Dermis blood vessel endothelial cell (primary cell): ENCODE results near the gene DYRK3. TPM values are rescaled to one million over a fixed set of nuclear protein-coding genes. Genes with fewer than 3 reads are reported as not detected.

Experiments used
- DNase-seq: peaks from one replicate; pipeline ENCODE4 v3.0.0; 2010
- total RNA-seq: library from RNA; depleted of rRNA; stranded (reverse); fragments of >200 nt; gene quantifications from 2 replicates; pipeline ENCODE4 v1.2.3, GENCODE V29; 2014

DYRK3 gene
- total RNA-seq, 1 donor from 2014 or later: 11.4 TPM

- peak; percentile 80 for DNase-seq
Observed at GRCh38 chr1:206684478-206685333, 49.4 kb downstream of the DYRK3 start, which contains the start of gene MAPKAPK2. Gene MAPKAPK2, plus strand, starts transcription at chr1:206684905. Its CDS starts 325 bp downstream, at chr1:206685230.

- DNase-seq: peak; percentile 49
Observed at GRCh38 chr1:206685334-206685768, 50.0 kb downstream of the DYRK3 start.

DNA sequence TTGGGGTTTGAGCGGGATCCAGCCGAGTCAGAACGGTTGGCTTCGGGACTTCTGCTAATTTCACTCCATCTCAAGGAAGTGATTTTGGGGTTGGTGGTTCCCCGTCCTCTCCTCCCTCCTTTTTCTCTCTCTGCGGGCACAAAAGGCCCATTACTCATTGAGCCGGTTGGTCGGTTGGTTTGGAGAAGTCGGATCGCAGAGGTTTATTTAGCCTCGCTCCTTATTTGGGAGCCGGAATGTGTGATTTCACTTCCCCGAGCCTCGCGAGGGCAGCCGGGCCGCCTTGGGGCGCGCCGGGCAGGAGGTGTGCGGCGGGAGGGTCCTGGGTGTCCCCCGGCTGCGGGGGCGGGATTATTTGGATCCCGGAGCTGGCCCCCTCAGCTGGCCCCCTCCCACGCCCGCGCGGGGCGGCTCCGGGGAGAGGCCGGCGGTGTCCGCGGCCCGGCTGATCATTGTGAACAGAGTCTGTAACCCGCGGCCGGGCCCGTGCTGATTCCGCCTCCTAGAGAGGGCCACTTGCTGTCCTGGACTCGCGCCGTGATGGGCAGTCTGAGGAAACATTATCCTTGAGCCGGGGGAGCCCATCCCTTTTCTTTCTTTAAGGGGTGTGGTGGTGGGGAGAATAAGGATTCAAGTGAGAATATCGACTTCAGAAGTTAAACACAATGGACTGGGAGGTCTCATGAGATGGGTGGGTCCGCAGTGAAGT lies 50.6 kb downstream of the DYRK3 start:
- peak; percentile 72 for DNase-seq

GRCh38 chr1:206686478-206687249 lies 51.3 kb downstream of the DYRK3 start:
- DNase-seq: no peak

- DNase-seq: no peak
Observed at GRCh38 chr1:206687251-206687914, 52.0 kb downstream of the DYRK3 start.

DNA sequence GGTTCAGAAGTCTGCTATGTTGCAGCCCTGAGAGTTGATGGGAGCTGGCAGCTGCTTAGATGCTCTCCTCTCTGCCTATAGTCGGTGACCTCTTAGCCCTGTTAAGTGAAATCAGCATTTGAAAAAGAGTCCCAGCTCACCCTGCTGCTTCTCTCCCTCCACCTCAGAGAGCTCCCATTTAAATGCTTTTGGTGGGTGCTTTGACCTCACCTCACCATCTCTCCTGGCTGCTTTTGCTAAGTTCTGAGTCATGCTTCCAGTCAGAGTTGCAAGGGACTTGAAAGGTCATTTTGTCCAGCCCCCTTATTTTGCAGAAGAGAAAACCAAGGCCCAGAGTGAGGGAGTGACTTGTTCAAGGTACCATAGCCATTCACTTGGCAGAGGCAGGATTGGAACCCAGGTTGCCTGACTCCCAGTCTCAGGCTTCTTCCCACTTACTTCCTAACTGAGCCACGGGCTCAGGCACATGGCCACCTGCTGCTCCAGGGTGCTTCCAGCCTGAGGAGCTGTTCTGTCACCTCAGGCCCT lies 52.6 kb downstream of the DYRK3 start:
- DNase-seq: peak; percentile 46

GRCh38 chr1:206690516-206690915 lies 55.2 kb downstream of the DYRK3 start:
- DNase-seq: no peak

DNA sequence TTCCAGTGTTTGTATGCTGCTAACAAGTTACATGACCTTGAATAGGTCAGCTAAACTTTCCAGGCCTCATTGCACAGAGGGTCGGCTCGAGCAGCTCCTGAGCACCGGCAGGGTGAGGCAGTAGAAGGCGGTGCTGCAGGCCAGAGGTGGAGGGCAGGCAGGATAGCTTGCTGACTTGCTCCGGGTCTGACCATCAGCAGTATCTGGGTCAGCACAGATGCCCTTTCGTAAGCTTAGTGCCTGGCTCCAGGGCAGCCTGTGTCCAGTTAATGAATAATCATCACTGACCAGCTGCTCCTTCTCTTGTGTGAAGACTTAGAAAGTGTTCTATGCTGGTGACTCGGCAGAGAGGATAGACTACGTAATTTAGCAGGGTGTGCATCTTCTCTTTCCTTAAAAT lies 56.3 kb downstream of the DYRK3 start:
- DNase-seq: no peak

GRCh38 chr1:206693029-206693428 lies 57.7 kb downstream of the DYRK3 start:
- peak; percentile 74 for DNase-seq

- DNase-seq: peak; percentile 59
Observed at GRCh38 chr1:206693592-206693991, 58.3 kb downstream of the DYRK3 start.

DNA sequence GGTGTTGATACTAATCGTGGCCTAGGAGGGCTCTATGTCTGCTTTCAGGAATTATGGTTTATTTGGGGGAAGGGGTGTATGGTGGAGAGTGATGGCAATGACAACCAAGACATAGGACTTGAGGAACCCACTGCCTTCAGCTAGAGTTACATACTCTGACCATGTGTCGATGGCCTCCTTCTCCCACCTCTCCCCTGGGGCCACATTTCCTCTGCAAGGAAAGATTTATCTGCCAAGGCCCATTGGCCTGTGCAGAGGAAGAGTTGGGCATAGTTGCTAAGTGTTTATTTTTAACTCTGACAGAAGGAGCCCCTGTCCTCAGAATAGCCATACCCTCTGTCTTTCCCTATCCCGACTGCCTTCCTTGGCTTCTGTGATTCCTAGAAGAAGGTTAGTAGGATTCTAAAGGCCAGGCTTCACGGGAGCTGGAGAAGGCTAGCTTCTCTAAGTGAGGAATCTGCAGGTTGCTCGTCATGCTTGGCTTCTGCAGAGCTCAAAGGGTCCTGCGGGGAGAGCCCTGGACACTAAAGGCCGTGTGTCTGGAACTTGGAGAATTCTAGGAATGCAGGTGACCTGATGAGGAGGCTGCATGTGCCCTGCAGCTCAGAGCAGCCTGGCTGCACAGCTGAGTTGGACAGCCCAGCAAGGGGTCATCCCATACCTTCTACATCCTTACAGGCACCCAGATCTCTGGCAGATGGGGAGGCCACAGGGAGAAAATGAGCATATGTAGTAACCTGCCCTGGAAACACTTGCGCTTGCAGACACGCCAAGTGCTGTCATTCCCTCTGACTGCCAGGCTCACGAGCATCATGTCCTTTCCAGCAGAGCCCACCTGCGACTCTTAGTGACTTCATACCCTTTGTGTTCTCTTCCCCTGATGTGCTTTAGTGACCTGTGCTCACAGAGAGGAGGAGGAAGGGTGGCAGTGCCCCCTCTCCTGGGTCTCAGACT lies 59.1 kb downstream of the DYRK3 start:
- no peak for DNase-seq

- DNase-seq: no peak
Observed at GRCh38 chr1:206695733-206696132, 60.4 kb downstream of the DYRK3 start.

GRCh38 chr1:206696812-206697585 lies 61.7 kb downstream of the DYRK3 start:
- DNase-seq: peak; percentile 37

- no peak for DNase-seq
Observed at GRCh38 chr1:206698011-206698410, 62.7 kb downstream of the DYRK3 start.

Other genes starting within 250 kb of the DYRK3 start
- 23.3 and 33.9 TPM in 2 replicates for gene IKBKE, start 165.1 kb upstream of the DYRK3 start, total RNA-seq
- 0.33 and 0.51 TPM in 2 replicates for gene RASSF5, start 128.0 kb upstream of the DYRK3 start, total RNA-seq
- gene EIF2D, start 23.1 kb upstream of the DYRK3 start, total RNA-seq: 66.1 and 69.9 TPM in 2 replicates
- 33.7 and 50.8 TPM in 2 replicates for gene MAPKAPK2, start 49.4 kb downstream of the DYRK3 start, total RNA-seq
- gene IL19, start 135.2 kb downstream of the DYRK3 start, total RNA-seq: not detected in 2 replicates
- not detected in 2 replicates for gene IL10, start 137.0 kb downstream of the DYRK3 start, total RNA-seq
- not detected in 2 replicates for gene IL20, start 230.1 kb downstream of the DYRK3 start, total RNA-seq